HFF-Myc (cell line): Measurements from ENCODE around the gene KIF1B.
"Not testable (repeated sequence)": the region's sequence is repeated elsewhere in the genome, so short reads cannot be mapped to it uniquely, and the experiment has no call there.

Source experiments
- DNase-seq: peaks from one replicate; pipeline ENCODE4 v3.0.0-alpha.2; 2011; ENCODE audit warnings: low read depth; ENCODE audit errors: extremely low read depth
- H3K4me3 ChIP-seq: replicated peaks from 2 replicates; pipeline ENCODE4 v1.5.1; 2011; ENCODE audit warnings: low read depth, mild to moderate bottlenecking, control low read depth, low read length
- TF ChIP-seq, protein P1 (sequence below): IDR thresholded peaks from 2 replicates; pipeline ENCODE4 v1.5.1; 2012; ENCODE audit warnings: mild to moderate bottlenecking, low read depth, low read length, control low read depth; ENCODE audit errors: missing control alignments

Gene KIF1B

GRCh38 chr1:10360045-10360444 lies 149.7 kb downstream of the KIF1B start:
- TF ChIP-seq, protein P1, sequence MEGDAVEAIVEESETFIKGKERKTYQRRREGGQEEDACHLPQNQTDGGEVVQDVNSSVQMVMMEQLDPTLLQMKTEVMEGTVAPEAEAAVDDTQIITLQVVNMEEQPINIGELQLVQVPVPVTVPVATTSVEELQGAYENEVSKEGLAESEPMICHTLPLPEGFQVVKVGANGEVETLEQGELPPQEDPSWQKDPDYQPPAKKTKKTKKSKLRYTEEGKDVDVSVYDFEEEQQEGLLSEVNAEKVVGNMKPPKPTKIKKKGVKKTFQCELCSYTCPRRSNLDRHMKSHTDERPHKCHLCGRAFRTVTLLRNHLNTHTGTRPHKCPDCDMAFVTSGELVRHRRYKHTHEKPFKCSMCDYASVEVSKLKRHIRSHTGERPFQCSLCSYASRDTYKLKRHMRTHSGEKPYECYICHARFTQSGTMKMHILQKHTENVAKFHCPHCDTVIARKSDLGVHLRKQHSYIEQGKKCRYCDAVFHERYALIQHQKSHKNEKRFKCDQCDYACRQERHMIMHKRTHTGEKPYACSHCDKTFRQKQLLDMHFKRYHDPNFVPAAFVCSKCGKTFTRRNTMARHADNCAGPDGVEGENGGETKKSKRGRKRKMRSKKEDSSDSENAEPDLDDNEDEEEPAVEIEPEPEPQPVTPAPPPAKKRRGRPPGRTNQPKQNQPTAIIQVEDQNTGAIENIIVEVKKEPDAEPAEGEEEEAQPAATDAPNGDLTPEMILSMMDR = no peak
- H3K4me3 ChIP-seq = no peak overlapping the region
- DNase-seq = no peak

DNA sequence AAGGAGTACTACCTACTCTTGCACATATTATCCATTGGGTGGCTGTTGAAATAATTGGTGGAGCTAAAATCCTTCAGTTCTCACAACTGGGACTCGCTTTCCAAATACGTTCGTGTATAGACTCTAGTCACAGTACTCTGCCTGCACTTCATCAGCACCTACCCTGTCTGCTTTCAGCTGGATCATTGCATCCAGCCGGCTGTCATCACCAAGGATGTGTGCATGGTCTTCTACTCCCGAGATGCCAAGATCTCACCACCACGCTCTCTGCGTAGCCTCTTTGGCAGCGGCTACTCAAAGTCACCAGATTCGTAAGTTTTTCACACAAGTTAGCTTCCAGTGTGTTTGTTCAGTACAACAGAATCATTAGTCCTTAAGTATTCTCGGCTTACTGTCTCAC lies 151.1 kb downstream of the KIF1B start:
- TF ChIP-seq, protein P1 = no peak
- DNase-seq = no peak
- no peak overlapping the region for H3K4me3 ChIP-seq

- no peak for DNase-seq
- TF ChIP-seq, protein P1 = no peak
- H3K4me3 ChIP-seq = no peak overlapping the region
Observed at GRCh38 chr1:10368194-10368593, 157.8 kb downstream of the KIF1B start.

- TF ChIP-seq, protein P1 = no peak
- H3K4me3 ChIP-seq = no peak overlapping the region
- DNase-seq = no peak
Observed at GRCh38 chr1:10374442-10374860, 164.1 kb downstream of the KIF1B start.

DNA sequence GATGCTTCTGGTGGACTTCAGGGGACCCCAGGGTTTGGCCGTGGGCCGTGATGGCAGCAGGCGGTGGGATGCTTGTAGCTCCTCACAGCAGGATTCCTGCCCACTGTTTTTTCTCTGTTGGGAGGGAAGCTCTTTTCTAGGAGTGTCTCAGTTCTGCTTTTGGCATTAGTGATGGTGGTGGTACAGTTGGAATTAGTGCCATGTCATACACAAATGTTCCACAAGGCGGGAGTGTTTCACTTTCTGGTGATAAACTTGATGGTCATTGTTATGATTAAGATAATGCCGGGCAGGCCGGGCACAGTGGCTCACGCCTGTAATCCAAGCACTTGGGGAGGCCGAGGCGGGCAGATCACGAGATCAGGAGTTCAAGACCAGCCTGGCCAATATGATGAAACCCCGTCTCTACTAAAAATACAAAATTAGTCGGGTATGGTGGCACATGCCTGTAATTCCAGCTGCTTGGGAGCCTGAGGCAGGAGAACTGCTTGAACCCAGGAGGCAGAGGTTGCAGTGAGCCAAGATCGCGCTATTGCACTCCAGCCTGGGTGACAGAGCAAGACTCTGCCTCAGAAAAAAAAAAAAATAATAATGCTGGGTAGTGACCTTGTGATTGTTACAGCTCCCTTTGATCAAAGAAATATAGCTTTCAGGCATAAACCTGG lies 167.1 kb downstream of the KIF1B start:
- peak; percentile 71 for DNase-seq
- TF ChIP-seq, protein P1 = peak; percentile 71
- not testable (repeated sequence) for H3K4me3 ChIP-seq

DNA sequence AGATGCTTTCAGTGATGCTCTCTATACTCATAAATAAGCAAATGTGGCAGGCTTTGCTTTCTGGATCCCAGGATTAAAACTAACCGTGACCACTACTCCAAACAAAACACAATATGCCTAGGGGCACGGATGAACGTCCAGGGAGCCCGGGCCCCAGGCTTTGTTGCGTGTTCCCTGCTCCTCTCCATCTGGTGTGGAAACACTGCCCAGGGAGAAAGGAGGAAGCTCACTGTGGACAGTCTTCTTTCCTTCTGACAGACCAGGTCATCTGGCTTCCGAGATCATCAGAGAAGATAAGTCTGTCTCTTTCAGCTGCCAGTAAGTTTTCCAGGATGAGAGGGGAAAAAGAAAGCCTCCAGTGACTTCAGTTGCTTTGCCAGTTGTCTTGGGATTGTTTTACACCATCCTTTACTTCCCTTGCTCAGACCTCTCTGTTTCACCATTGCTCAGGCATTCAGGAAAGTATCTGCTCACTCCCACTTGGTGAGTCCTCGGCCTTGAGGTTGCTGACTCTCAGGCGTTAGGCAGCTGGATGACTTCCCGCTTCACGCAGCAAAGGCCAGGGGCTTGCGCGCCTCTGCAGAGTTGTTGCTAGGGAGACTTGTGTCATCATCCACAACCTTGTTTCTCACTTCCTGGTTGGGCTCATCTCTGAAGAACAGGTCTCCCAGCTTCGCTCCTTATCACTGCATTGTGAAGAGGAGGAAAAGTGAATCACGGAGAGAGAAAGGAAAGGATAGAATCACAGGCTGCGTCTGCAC lies 167.9 kb downstream of the KIF1B start:
- DNase-seq = no peak
- H3K4me3 ChIP-seq = no peak overlapping the region
- TF ChIP-seq, protein P1 = no peak
